ENCODE measurements around the gene OLFM3. TPM values are rescaled to one million over a fixed set of nuclear protein-coding genes. Genes with fewer than 3 reads are reported as not detected.

Gene OLFM3
- total and polyA plus RNA-seq, 2 donors (not counting 3 experiments of a cell fraction or from before 2014, with no cell fraction given): not detected

DNA sequence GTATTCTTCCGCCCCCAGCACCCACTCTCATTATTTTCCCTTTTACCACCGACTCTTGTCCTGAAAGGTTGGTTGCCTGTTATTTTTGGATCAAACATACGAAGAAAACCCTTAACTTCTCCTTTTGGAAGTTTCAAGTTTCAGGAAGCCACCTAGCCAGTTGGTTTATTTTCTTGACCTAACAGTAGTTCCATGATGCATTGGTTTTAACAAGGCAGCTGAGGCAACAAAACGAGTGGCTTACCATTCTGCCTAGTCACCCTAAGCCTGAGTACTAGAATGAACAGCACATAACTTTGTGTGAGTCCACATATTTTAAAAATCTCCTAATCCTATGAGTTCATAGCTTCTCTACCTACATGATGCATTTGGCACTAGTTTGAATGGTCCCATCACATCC lies 28.9 kb downstream of the OLFM3 start:
- Histone ChIP-seq H3K9me1 (replicated peaks; ENCODE audit: control insufficient read depth, extremely low read depth, insufficient read depth, low read length) (no peaks in the 10 kb centered on the region), H3K4me2 (ENCODE audit: insufficient read depth, low read length) (no peak overlapping the region), H3K9me3 (replicated peaks; ENCODE audit: control insufficient read depth, insufficient read depth, low read length) (no peaks in the 10 kb centered on the region), H2AFZ (ENCODE audit: low read depth, low read length) (no peak overlapping the region), H3K36me3 (ENCODE audit: control insufficient read depth in 2 of 2, extremely low read depth in 1 of 2, insufficient read depth in 2 of 2, low read length in 2 of 2) (no peaks in the 10 kb centered on the region), H3K9ac (replicated peaks; ENCODE audit: extremely low read depth, insufficient read depth, low read length) (no peak overlapping the region), H3K27me3 (ENCODE audit: control insufficient read depth in 2 of 2, insufficient read depth in 2 of 2, low read length in 2 of 2) (no peaks in the 10 kb centered on the region), H4K20me1 (replicated peaks; ENCODE audit: control insufficient read depth, extremely low read depth, insufficient read depth, low read length) (no peaks in the 10 kb centered on the region), H3K4me3 (replicated peaks in 1 of 3; ENCODE audit: insufficient read depth in 1 of 3, low read depth in 1 of 3, low read length in 3 of 3) (no peak overlapping the region), H3K4me1 (ENCODE audit: control insufficient read depth, extremely low read depth, insufficient read depth, low read length) (no peaks in the 10 kb centered on the region), H3K27ac (ENCODE audit: insufficient read depth, low read depth, low read length) (no peak overlapping the region), H3K79me2 (ENCODE audit: control insufficient read depth, insufficient read depth, low read length) (no peaks in the 10 kb centered on the region)
- CTCF ChIA-PET: interaction anchor here (0.6 to 1.1 kb wide), 2 partner anchors 315 to 536 kb away, joined by 3 to 6 read pairs; no protein-coding TSS in a partner anchor
- FAIRE-seq (no peak), DNase-seq (ENCODE audit: low read depth, low spot score) (no peak)
- POLR2A ChIA-PET: no interaction called here
- TF ChIP-seq EZH2 (IDR thresholded peaks at IDR 0.05; ENCODE audit: borderline replicate concordance, low read depth, low read length, severe bottlenecking) (no peak), GATA2 (IDR thresholded peaks at IDR 0.05; ENCODE audit: insufficient read depth, insufficient read length, low read depth, low read length) (no peak), POLR2A (IDR thresholded peaks at IDR 0.05; ENCODE audit: low read depth, low read length) (no peak), FOS (IDR thresholded peaks at IDR 0.05; ENCODE audit: borderline replicate concordance, insufficient read depth, low read length) (no peak), MAX (IDR thresholded peaks at IDR 0.05; ENCODE audit: insufficient read depth, insufficient read length) (no peak), MYC (IDR thresholded peaks at IDR 0.05; ENCODE audit: low read depth, low read length) (no peak), JUN (IDR thresholded peaks at IDR 0.05; ENCODE audit: borderline replicate concordance, insufficient read depth, insufficient read length, low read depth) (no peak), POLR2AphosphoS5 (IDR thresholded peaks at IDR 0.05; ENCODE audit: insufficient read depth, low read depth, low read length) (no peak)
- TF ChIP-seq, protein P1, sequence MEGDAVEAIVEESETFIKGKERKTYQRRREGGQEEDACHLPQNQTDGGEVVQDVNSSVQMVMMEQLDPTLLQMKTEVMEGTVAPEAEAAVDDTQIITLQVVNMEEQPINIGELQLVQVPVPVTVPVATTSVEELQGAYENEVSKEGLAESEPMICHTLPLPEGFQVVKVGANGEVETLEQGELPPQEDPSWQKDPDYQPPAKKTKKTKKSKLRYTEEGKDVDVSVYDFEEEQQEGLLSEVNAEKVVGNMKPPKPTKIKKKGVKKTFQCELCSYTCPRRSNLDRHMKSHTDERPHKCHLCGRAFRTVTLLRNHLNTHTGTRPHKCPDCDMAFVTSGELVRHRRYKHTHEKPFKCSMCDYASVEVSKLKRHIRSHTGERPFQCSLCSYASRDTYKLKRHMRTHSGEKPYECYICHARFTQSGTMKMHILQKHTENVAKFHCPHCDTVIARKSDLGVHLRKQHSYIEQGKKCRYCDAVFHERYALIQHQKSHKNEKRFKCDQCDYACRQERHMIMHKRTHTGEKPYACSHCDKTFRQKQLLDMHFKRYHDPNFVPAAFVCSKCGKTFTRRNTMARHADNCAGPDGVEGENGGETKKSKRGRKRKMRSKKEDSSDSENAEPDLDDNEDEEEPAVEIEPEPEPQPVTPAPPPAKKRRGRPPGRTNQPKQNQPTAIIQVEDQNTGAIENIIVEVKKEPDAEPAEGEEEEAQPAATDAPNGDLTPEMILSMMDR (IDR thresholded peaks at IDR 0.05; ENCODE audit: extremely low read depth in 1 of 2, insufficient read depth in 1 of 2, low read depth in 1 of 2, low read length in 2 of 2): no peak
- dilution Hi-C loops (cut with MboI; ENCODE audit: extremely low pct_ligation_motif_present, low sequenced_read_pairs) (no loop called here), intact Hi-C loops (cut with micrococcal nuclease) (no loop called here)
- no TSS peak for BruUV-seq (replicated peaks)

Measured in endothelial cell of umbilical vein (primary cell).